HG03039 (cell line): Measurements from ENCODE around the gene HOXA10.

Source experiments
- ATAC-seq: cut with Tn5 transposase; IDR thresholded peaks from one replicate; pipeline ENCODE4 v1.9.1; 2021; ENCODE audit warnings: mild to moderate bottlenecking, moderate library complexity; ENCODE audit not compliant: unreplicated experiment

The HOXA10 gene

GRCh38 chr7:27168265-27168947 lies 5.7 kb downstream of the HOXA10 start:
- no peak for ATAC-seq

- ATAC-seq: no peak
Observed at GRCh38 chr7:27167916-27168264, 6.2 kb downstream of the HOXA10 start.

- no peak for ATAC-seq
Observed at GRCh38 chr7:27166531-27167505, 7.3 kb downstream of the HOXA10 start.

- ATAC-seq: no peak
Observed at GRCh38 chr7:27165996-27166530, 8.1 kb downstream of the HOXA10 start.

- no peak for ATAC-seq
Observed at GRCh38 chr7:27165089-27165995, 8.8 kb downstream of the HOXA10 start, which contains the start of gene HOXA9. Gene HOXA9, minus strand, starts transcription at chr7:27165537. Its CDS starts 80 bp downstream, at chr7:27165457.

- ATAC-seq: no peak
Observed at GRCh38 chr7:27164367-27165088, 9.6 kb downstream of the HOXA10 start.

GRCh38 chr7:27164045-27164366 lies 10.1 kb downstream of the HOXA10 start:
- no peak for ATAC-seq

GRCh38 chr7:27163288-27164044 lies 10.7 kb downstream of the HOXA10 start:
- ATAC-seq: no peak

- ATAC-seq: no peak
Observed at GRCh38 chr7:27162561-27163287, 11.4 kb downstream of the HOXA10 start.

- ATAC-seq: no peak
Observed at GRCh38 chr7:27161721-27162560, 12.2 kb downstream of the HOXA10 start.

GRCh38 chr7:27161214-27161720 lies 12.9 kb downstream of the HOXA10 start:
- ATAC-seq: no peak

- ATAC-seq: peak; percentile 47
Observed at GRCh38 chr7:27160546-27161213, 13.4 kb downstream of the HOXA10 start.

GRCh38 chr7:27160145-27160545 lies 14.0 kb downstream of the HOXA10 start:
- ATAC-seq: no peak

- no peak for ATAC-seq
Observed at GRCh38 chr7:27159266-27160144, 14.6 kb downstream of the HOXA10 start.

GRCh38 chr7:27158436-27159265 lies 15.5 kb downstream of the HOXA10 start:
- no peak for ATAC-seq
